Osteoblast (primary cell): ENCODE results near the gene RNF152. TPM values are rescaled to one million over a fixed set of nuclear protein-coding genes. Genes with fewer than 3 reads are reported as not detected.

Source experiments
- DNase-seq: peaks from one replicate; pipeline ENCODE4 v3.0.0; 2011; ENCODE audit warnings: low spot score, mixed read lengths; ENCODE audit not compliant: insufficient read length; ENCODE audit errors: missing footprints
- H2AFZ ChIP-seq: 2 replicates; pipeline ENCODE4 v1.6.0; 2011; ENCODE audit warnings: mild to moderate bottlenecking, low read length
- H3K27ac ChIP-seq: 2 replicates; pipeline ENCODE4 v1.5.1; 2011; ENCODE audit warnings: mild to moderate bottlenecking, low read depth, low read length, moderate library complexity
- H3K27me3 ChIP-seq: 2 replicates; pipeline ENCODE4 v1.6.0; 2012; ENCODE audit warnings: mild to moderate bottlenecking, control low read depth, inconsistent platforms, low read length, moderate library complexity; ENCODE audit not compliant: insufficient read depth
- H3K36me3 ChIP-seq: 2 replicates; pipeline ENCODE4 v1.5.1; 2011; ENCODE audit warnings: mild to moderate bottlenecking, low read length, control low read depth, moderate library complexity; ENCODE audit not compliant: insufficient read depth
- H3K4me1 ChIP-seq: 2 replicates; pipeline ENCODE4 v1.5.1; 2011; ENCODE audit warnings: mild to moderate bottlenecking, low read length, control low read depth, moderate library complexity; ENCODE audit not compliant: insufficient read depth
- H3K4me2 ChIP-seq: 2 replicates; pipeline ENCODE4 v1.6.0; 2011; ENCODE audit warnings: mild to moderate bottlenecking, low read length; ENCODE audit not compliant: insufficient read depth
- H3K4me3 ChIP-seq: fragments of 200-600 bp; sonication (generic); 3 replicates; pipeline ENCODE4 v1.5.1; 2012; ENCODE audit warnings: mild to moderate bottlenecking, low read length, inconsistent platforms; ENCODE audit not compliant: insufficient read depth
- H3K79me2 ChIP-seq: 2 replicates; pipeline ENCODE4 v1.6.0; 2012; ENCODE audit warnings: mild to moderate bottlenecking, low read length, control low read depth, inconsistent platforms; ENCODE audit not compliant: insufficient read depth
- H3K9me3 ChIP-seq: 2 replicates; pipeline ENCODE4 v1.5.1; 2011; ENCODE audit warnings: low read depth, low read length, control low read depth
- H4K20me1 ChIP-seq: 2 replicates; pipeline ENCODE4 v1.6.0; 2012; ENCODE audit warnings: mild to moderate bottlenecking, low read length, control low read depth; ENCODE audit not compliant: insufficient read depth
- total RNA-seq: library from RNA; depleted of rRNA; stranded (reverse); fragments of >200 nt; gene quantifications from 2 replicates; pipeline ENCODE4 v1.2.3, GENCODE V29; 2012
- TF ChIP-seq, protein P1 (sequence below): IDR thresholded peaks from 2 replicates; pipeline ENCODE4 v1.5.1; 2011; ENCODE audit warnings: mild to moderate bottlenecking, low read depth, low read length, moderate library complexity; ENCODE audit errors: extremely low read depth

The RNF152 gene
- total RNA-seq, 1 donor, result 3.3 TPM

DNA sequence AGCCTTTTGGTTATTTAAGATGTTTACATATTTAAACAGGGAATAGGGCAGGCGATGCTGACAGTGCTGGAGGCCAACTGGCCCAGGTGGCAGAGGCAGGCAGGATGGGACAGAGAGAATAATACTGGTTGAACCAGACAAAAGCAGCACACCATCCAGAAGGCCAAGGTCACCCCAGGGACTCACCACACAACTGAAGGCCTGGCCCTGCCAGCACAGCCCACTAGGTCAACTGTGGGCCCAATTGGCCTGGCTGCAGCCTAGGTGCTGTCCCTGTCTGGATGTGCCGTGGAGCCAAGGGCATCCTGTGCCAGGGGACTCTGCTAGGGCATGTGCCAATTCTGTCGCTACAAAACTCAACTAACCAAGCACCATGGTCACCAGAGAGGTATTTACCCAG lies 69.2 kb downstream of the RNF152 start:
- Histone ChIP-seq H3K79me2 (no peaks in the 10 kb centered on the region), H2AFZ (no peak overlapping the region), H3K4me1 (no peaks in the 10 kb centered on the region), H3K4me2 (no peak overlapping the region), H3K27me3 (no peaks in the 10 kb centered on the region), H3K9me3 (no peaks in the 10 kb centered on the region), H3K4me3 (no peak overlapping the region), H3K36me3 (no peaks in the 10 kb centered on the region), H4K20me1 (no peaks in the 10 kb centered on the region), H3K27ac (no peak overlapping the region)
- no peak for DNase-seq
- TF ChIP-seq, protein P1, sequence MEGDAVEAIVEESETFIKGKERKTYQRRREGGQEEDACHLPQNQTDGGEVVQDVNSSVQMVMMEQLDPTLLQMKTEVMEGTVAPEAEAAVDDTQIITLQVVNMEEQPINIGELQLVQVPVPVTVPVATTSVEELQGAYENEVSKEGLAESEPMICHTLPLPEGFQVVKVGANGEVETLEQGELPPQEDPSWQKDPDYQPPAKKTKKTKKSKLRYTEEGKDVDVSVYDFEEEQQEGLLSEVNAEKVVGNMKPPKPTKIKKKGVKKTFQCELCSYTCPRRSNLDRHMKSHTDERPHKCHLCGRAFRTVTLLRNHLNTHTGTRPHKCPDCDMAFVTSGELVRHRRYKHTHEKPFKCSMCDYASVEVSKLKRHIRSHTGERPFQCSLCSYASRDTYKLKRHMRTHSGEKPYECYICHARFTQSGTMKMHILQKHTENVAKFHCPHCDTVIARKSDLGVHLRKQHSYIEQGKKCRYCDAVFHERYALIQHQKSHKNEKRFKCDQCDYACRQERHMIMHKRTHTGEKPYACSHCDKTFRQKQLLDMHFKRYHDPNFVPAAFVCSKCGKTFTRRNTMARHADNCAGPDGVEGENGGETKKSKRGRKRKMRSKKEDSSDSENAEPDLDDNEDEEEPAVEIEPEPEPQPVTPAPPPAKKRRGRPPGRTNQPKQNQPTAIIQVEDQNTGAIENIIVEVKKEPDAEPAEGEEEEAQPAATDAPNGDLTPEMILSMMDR, result no peak

DNA sequence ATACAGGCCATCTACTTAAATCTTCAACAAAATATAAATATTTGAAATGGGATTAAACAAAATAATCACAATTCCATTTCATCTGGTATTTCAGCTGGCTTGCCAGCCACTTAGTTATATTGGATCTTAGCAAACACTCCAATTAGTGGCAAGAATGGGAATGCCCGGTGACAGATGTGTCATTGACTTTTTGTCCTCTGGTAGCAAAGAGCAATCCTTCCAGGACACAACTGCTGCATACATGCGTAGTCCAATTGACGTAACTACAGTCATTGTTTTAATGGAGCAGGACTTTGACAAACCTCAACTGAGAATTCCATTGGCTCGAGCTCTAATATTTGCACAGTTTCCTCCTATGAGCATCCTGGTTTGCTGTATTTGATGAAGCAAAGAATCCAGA lies 69.9 kb downstream of the RNF152 start:
- H3K4me2 ChIP-seq, result no peak overlapping the region
- no peak overlapping the region for H2AFZ ChIP-seq
- TF ChIP-seq, protein P1, result no peak
- no peaks in the 10 kb centered on the region for H3K4me1 ChIP-seq
- H3K9me3 ChIP-seq, result no peaks in the 10 kb centered on the region
- DNase-seq, result no peak
- H3K27me3 ChIP-seq, result no peaks in the 10 kb centered on the region
- H3K4me3 ChIP-seq, result no peak overlapping the region
- H3K27ac ChIP-seq, result no peak overlapping the region
- no peaks in the 10 kb centered on the region for H3K36me3 ChIP-seq
- H4K20me1 ChIP-seq, result no peaks in the 10 kb centered on the region
- H3K79me2 ChIP-seq, result no peaks in the 10 kb centered on the region

DNA sequence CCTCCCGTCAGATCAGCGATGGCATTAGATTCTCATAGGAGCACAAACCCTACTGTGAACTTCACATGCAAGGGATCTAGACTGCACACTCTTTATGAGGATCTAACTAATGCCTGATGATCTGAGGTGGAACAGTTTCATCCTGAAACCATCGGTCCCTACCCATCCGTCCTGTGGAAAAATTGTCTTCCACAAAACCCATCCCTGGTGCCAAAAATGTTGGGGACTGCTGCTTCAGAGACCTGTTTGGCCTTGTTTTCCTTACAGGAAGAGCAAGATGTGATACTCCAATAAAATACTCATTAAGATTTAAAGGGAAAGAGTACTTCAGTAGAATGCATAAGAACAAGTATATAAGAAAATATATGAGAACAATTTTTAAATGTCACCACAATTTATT lies 71.1 kb downstream of the RNF152 start:
- H3K79me2 ChIP-seq, result no peaks in the 10 kb centered on the region
- H4K20me1 ChIP-seq, result no peaks in the 10 kb centered on the region

DNA sequence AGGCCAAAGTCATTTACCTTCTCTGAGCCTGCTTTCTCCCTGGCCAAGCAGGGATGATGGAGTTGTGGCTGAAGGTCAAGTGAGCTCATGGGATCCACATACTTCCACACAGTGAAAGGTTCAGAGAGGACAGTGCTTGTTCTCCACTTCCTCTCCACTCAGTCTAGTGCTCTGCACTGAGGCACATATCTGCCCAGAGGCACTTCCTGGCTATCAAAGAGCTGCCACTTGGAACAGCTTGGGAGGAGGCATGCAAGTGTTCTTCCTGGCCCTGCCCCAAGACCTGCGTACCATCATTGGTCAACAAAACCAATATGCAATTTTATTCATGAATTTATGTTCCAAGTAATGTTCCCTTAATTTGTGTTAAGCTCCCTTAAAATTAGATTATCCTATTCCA lies 71.9 kb downstream of the RNF152 start:
- Histone ChIP-seq H3K4me3 (no peak overlapping the region), H3K4me2 (no peak overlapping the region), H3K4me1 (no peaks in the 10 kb centered on the region), H3K27ac (no peak overlapping the region), H2AFZ (no peak overlapping the region), H3K9me3 (no peaks in the 10 kb centered on the region), H3K36me3 (no peaks in the 10 kb centered on the region), H3K27me3 (no peaks in the 10 kb centered on the region), H3K79me2 (no peaks in the 10 kb centered on the region), H4K20me1 (no peaks in the 10 kb centered on the region)
- no peak for DNase-seq
- TF ChIP-seq, protein P1, result no peak

More for the DNA sequence above, 71.1 kb downstream of the RNF152 start:
- no peaks in the 10 kb centered on the region for H3K36me3 ChIP-seq
- no peak overlapping the region for H3K4me2 ChIP-seq
- TF ChIP-seq, protein P1, result no peak
- no peak overlapping the region for H3K27ac ChIP-seq
- no peaks in the 10 kb centered on the region for H3K9me3 ChIP-seq
- no peak for DNase-seq
- H3K4me3 ChIP-seq, result no peak overlapping the region
- no peaks in the 10 kb centered on the region for H3K27me3 ChIP-seq
- no peaks in the 10 kb centered on the region for H3K4me1 ChIP-seq
- H2AFZ ChIP-seq, result no peak overlapping the region
